SK-N-SH treated with all-trans-retinoic acid at 6 μM for 48 hours (cell line): ENCODE measurements around the gene CACNB4.

Source experiments
- ATAC-seq: fragments of 200-7000 bp; cut with Tn5 transposase; 3 replicates; pipeline ENCODE4 v1.9.1; 2020; ENCODE audit warnings: mild to moderate bottlenecking, moderate library complexity
- ARNTL ChIP-seq: fragments of 450-650 bp; formaldehyde crosslinking; IDR thresholded peaks from 2 replicates; pipeline ENCODE4 v1.5.0; 2020; ENCODE audit warnings: low read depth, mild to moderate bottlenecking, moderate library complexity, borderline replicate concordance
- BACH2 ChIP-seq: fragments of 250-450 bp; sonication (Bioruptor Pico); IDR thresholded peaks from 2 replicates; pipeline ENCODE4 v1.9.0; 2021; ENCODE audit warnings: mild to moderate bottlenecking, borderline replicate concordance
- CSDC2 ChIP-seq: fragments of 250-450 bp; sonication (Bioruptor Pico); IDR thresholded peaks from 2 replicates; pipeline ENCODE4 v1.5.0; 2020; ENCODE audit warnings: mild to moderate bottlenecking, moderate library complexity
- ESRRG ChIP-seq: fragments of 250-450 bp; sonication (Bioruptor Pico); IDR thresholded peaks from 2 replicates; pipeline ENCODE4 v1.6.1; 2021; ENCODE audit warnings: mild to moderate bottlenecking
- GLIS3 ChIP-seq: fragments of 250-450 bp; sonication (Bioruptor Pico); IDR thresholded peaks from 2 replicates; pipeline ENCODE4 v1.5.0; 2020; ENCODE audit warnings: mild to moderate bottlenecking, moderate library complexity
- ISL1 ChIP-seq: fragments of 250-450 bp; sonication (Bioruptor Pico); IDR thresholded peaks from 2 replicates; pipeline ENCODE4 v2.1.2; 2022; ENCODE audit warnings: mild to moderate bottlenecking, moderate library complexity
- OSR1 ChIP-seq: fragments of 250-450 bp; sonication (Bioruptor Pico); IDR thresholded peaks from 2 replicates; pipeline ENCODE4 v1.8.0; 2022; ENCODE audit warnings: moderate library complexity, mild to moderate bottlenecking, inconsistent platforms
- PPARA ChIP-seq: fragments of 250-450 bp; sonication (Bioruptor Pico); IDR thresholded peaks from 2 replicates; pipeline ENCODE4 v1.5.0; 2020; ENCODE audit warnings: mild to moderate bottlenecking, borderline replicate concordance
- RARB ChIP-seq: fragments of 250-450 bp; sonication (Bioruptor Pico); IDR thresholded peaks from 2 replicates; pipeline ENCODE4 v1.8.0; 2021; ENCODE audit warnings: mild to moderate bottlenecking, moderate library complexity
- SNAI2 ChIP-seq: fragments of 250-450 bp; sonication (Bioruptor Pico); IDR thresholded peaks from 2 replicates; pipeline ENCODE4 v1.5.0; 2020; ENCODE audit warnings: mild to moderate bottlenecking, moderate library complexity
- TCF4 ChIP-seq: fragments of 250-450 bp; sonication (Bioruptor Pico); IDR thresholded peaks from 2 replicates; pipeline ENCODE4 v1.8.0; 2021; ENCODE audit warnings: mild to moderate bottlenecking, moderate library complexity, borderline replicate concordance
- TOX ChIP-seq: fragments of 250-450 bp; sonication (Bioruptor Pico); IDR thresholded peaks from 2 replicates; pipeline ENCODE4 v1.8.0; 2021; ENCODE audit warnings: mild to moderate bottlenecking, moderate library complexity, borderline replicate concordance
- ZC3H10 ChIP-seq: fragments of 250-450 bp; sonication (Bioruptor Pico); IDR thresholded peaks from 2 replicates; pipeline ENCODE4 v1.5.1; 2021; ENCODE audit warnings: mild to moderate bottlenecking, moderate library complexity
- ZFP3 ChIP-seq: fragments of 250-450 bp; sonication (Bioruptor Pico); IDR thresholded peaks from 2 replicates; pipeline ENCODE4 v1.5.0; 2020; ENCODE audit warnings: mild to moderate bottlenecking, moderate library complexity
- ZFP30 ChIP-seq: fragments of 450-650 bp; formaldehyde crosslinking; IDR thresholded peaks from 2 replicates; pipeline ENCODE4 v1.5.0; 2022; ENCODE audit warnings: mild to moderate bottlenecking, moderate library complexity
- ZNF565 ChIP-seq: fragments of 450-650 bp; formaldehyde crosslinking; conservative IDR thresholded peaks from 2 replicates; pipeline ENCODE4 v1.5.0; 2020; ENCODE audit warnings: low read depth, mild to moderate bottlenecking, moderate library complexity
- ZNF70 ChIP-seq: fragments of 450-650 bp; formaldehyde crosslinking; IDR thresholded peaks from 2 replicates; pipeline ENCODE4 v1.5.0; 2020; ENCODE audit warnings: mild to moderate bottlenecking, moderate library complexity
- ZNF8 ChIP-seq: fragments of 450-650 bp; formaldehyde crosslinking; IDR thresholded peaks from 2 replicates; pipeline ENCODE4 v1.5.0; 2020; ENCODE audit warnings: mild to moderate bottlenecking, moderate library complexity
- TF ChIP-seq, protein P1 (sequence below): fragments of 250-450 bp; sonication (Bioruptor Pico); IDR thresholded peaks from 2 replicates; pipeline ENCODE4 v1.5.1; 2021; ENCODE audit warnings: mild to moderate bottlenecking, moderate library complexity
- TF ChIP-seq, protein P2 (sequence below): fragments of 250-450 bp; sonication (Bioruptor Pico); IDR thresholded peaks from 2 replicates; pipeline ENCODE4 v1.5.1; 2020; ENCODE audit warnings: low read depth, mild to moderate bottlenecking, moderate library complexity
- TF ChIP-seq, protein P3 (sequence below): fragments of 250-450 bp; sonication (Bioruptor Pico); IDR thresholded peaks from 2 replicates; pipeline ENCODE4 v1.8.0; 2021; ENCODE audit warnings: low read depth, mild to moderate bottlenecking, moderate library complexity, borderline replicate concordance
- TF ChIP-seq, protein P4 (sequence below): fragments of 250-450 bp; sonication (Bioruptor Pico); IDR thresholded peaks from 2 replicates; pipeline ENCODE4 v1.8.0; 2020; ENCODE audit warnings: mild to moderate bottlenecking, moderate library complexity, borderline replicate concordance

CACNB4 gene

DNA sequence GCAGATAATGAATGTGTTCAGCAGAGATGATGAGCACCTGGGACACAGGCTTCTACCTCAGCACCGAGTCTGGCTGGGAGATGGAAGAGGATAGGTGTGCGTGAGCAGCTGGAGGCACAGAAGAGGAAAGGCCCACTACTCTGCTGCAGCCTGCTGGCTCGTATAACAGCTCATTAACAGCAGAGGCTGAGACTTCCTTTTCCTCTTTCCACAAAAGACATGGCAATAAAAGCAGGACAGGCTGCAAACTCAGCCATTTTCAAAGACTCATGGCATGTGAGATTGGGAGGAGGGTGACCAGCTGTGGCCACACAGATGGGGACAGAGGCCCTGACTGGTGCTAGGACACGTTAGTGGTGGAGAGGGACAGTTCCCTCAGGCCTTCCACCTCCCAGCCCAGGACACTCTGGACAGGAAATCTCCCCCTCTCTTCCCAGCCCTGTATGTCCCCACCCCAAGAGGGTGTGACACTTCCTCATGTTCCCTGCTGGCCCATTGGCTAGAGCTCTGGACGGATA is 60.3 kb downstream of the CACNB4 start:
- ATAC-seq = no peak
- TF ChIP-seq BACH2 (CRISPR knock-in tag) (no peak), ZC3H10 (CRISPR knock-in tag) (no peak), ESRRG (CRISPR knock-in tag) (no peak), ZFP3 (CRISPR knock-in tag) (no peak), SNAI2 (CRISPR knock-in tag) (no peak), GLIS3 (no peak), RARB (CRISPR knock-in tag) (no peak), TCF4 (no peak), ARNTL (CRISPR knock-in tag) (no peak), ISL1 (CRISPR knock-in tag) (no peak), PPARA (CRISPR knock-in tag) (no peak), TOX (CRISPR knock-in tag) (no peak), OSR1 (CRISPR knock-in tag) (no peak), ZFP30 (CRISPR knock-in tag) (no peak)
- TF ChIP-seq, protein P1, sequence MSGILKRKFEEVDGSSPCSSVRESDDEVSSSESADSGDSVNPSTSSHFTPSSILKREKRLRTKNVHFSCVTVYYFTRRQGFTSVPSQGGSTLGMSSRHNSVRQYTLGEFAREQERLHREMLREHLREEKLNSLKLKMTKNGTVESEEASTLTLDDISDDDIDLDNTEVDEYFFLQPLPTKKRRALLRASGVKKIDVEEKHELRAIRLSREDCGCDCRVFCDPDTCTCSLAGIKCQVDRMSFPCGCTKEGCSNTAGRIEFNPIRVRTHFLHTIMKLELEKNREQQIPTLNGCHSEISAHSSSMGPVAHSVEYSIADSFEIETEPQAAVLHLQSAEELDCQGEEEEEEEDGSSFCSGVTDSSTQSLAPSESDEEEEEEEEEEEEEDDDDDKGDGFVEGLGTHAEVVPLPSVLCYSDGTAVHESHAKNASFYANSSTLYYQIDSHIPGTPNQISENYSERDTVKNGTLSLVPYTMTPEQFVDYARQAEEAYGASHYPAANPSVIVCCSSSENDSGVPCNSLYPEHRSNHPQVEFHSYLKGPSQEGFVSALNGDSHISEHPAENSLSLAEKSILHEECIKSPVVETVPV = no peak
- TF ChIP-seq, protein P2, sequence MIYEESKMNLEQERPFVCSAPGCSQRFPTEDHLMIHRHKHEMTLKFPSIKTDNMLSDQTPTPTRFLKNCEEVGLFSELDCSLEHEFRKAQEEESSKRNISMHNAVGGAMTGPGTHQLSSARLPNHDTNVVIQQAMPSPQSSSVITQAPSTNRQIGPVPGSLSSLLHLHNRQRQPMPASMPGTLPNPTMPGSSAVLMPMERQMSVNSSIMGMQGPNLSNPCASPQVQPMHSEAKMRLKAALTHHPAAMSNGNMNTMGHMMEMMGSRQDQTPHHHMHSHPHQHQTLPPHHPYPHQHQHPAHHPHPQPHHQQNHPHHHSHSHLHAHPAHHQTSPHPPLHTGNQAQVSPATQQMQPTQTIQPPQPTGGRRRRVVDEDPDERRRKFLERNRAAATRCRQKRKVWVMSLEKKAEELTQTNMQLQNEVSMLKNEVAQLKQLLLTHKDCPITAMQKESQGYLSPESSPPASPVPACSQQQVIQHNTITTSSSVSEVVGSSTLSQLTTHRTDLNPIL (CRISPR knock-in tag) = no peak
- TF ChIP-seq, protein P3, sequence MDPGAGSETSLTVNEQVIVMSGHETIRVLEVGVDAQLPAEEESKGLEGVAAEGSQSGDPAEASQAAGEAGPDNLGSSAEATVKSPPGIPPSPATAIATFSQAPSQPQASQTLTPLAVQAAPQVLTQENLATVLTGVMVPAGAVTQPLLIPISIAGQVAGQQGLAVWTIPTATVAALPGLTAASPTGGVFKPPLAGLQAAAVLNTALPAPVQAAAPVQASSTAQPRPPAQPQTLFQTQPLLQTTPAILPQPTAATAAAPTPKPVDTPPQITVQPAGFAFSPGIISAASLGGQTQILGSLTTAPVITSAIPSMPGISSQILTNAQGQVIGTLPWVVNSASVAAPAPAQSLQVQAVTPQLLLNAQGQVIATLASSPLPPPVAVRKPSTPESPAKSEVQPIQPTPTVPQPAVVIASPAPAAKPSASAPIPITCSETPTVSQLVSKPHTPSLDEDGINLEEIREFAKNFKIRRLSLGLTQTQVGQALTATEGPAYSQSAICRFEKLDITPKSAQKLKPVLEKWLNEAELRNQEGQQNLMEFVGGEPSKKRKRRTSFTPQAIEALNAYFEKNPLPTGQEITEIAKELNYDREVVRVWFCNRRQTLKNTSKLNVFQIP (CRISPR knock-in tag) = no peak

DNA sequence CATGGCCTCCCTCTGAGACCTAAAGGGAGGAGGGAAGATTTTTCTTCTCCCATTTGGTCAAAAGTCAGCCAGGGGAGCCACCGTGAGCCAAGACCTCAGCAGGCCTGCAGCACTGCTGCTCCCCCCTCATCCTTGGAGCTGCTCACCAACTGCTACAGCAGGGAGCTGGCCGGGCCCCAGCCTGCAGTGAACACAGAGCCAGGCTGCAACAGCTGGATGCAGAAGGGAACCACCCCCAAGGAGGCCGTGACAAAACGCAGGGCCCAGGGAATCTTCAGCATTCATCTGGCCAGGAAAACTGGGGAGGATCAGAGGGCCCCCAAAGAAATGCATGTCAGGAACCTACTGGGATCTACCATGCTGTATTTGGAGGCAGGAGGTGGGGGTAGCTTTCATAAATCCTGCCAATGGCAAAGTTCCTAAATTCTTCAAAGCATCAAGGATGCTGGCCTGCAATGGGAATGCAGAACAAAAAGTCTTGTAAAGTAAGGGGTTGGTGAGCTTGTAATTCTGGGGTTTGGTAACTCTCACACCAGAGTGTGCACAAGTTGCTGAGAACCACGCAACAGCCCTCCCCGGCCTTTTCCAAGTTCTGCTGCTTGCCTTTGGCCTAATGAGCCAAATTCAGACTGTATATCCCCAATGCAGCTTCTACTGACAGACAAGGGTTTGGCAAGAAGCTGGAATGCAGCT is 61.0 kb downstream of the CACNB4 start:
- ATAC-seq = no peak
- no peak for TF ChIP-seq TCF4
- no peak for TF ChIP-seq TOX (CRISPR knock-in tag)
- no peak for TF ChIP-seq BACH2 (CRISPR knock-in tag)
- no peak for TF ChIP-seq ESRRG (CRISPR knock-in tag)
- TF ChIP-seq RARB (CRISPR knock-in tag) = no peak
- TF ChIP-seq, protein P4, sequence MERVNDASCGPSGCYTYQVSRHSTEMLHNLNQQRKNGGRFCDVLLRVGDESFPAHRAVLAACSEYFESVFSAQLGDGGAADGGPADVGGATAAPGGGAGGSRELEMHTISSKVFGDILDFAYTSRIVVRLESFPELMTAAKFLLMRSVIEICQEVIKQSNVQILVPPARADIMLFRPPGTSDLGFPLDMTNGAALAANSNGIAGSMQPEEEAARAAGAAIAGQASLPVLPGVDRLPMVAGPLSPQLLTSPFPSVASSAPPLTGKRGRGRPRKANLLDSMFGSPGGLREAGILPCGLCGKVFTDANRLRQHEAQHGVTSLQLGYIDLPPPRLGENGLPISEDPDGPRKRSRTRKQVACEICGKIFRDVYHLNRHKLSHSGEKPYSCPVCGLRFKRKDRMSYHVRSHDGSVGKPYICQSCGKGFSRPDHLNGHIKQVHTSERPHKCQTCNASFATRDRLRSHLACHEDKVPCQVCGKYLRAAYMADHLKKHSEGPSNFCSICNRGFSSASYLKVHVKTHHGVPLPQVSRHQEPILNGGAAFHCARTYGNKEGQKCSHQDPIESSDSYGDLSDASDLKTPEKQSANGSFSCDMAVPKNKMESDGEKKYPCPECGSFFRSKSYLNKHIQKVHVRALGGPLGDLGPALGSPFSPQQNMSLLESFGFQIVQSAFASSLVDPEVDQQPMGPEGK (CRISPR knock-in tag) = no peak
- no peak for TF ChIP-seq CSDC2 (CRISPR knock-in tag)
- TF ChIP-seq SNAI2 (CRISPR knock-in tag) = no peak
- TF ChIP-seq ARNTL (CRISPR knock-in tag) = no peak
- TF ChIP-seq, protein P2 (CRISPR knock-in tag) = no peak
- TF ChIP-seq GLIS3 = no peak
- no peak for TF ChIP-seq ZFP30 (CRISPR knock-in tag)
- no peak for TF ChIP-seq ZNF70
- TF ChIP-seq OSR1 (CRISPR knock-in tag) = no peak

DNA sequence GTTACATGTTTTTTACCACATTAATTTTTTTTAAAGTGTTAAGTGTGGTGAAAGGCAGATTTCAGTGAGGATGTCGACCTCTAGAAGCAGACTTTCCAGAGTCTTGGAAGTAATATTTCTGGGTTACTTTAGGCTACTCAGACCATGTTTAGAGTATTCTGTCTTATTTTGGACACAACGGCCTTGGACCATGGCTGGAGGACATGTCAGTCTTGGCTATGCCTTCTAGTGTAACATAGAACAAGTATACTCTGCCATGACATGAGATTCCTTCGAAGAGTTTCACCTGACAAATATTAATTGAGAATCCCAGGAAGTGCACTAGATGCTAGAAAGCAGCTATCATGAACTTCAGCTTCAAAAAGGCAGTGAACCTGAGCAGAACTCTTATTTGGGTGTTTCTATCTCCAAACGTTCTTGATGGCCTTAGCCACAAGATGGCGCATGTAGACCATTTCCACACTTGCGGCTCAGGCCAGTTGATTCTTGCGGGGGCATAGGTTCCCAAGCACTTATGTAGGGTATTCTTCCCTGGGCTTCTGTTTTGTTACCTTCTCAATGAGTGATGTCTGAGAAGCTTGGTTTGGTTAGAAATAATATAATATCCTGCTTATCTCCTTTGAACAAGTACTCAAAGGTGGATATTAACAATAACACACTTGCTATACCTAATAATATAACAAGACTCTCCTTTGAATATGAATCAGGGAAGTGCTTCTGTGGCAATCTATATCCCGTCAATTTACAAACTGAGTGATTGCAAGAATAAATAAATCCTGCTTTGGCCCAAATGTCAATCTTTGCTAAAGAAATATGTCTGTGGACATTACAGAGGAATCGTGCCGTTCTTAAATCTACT is 62.0 kb downstream of the CACNB4 start:
- peak; percentile 96 for ATAC-seq
- TF ChIP-seq ZC3H10 (CRISPR knock-in tag) = no peak
- TF ChIP-seq ARNTL (CRISPR knock-in tag) = no peak
- no peak for TF ChIP-seq ZFP30 (CRISPR knock-in tag)
- no peak for TF ChIP-seq TCF4
- no peak for TF ChIP-seq ZNF565
- TF ChIP-seq BACH2 (CRISPR knock-in tag) = no peak
- no peak for TF ChIP-seq ZNF8
- no peak for TF ChIP-seq CSDC2 (CRISPR knock-in tag)
- TF ChIP-seq RARB (CRISPR knock-in tag) = no peak
- TF ChIP-seq ISL1 (CRISPR knock-in tag) = no peak
- TF ChIP-seq PPARA (CRISPR knock-in tag) = no peak
- TF ChIP-seq ZNF70 = no peak
- TF ChIP-seq, protein P2 (CRISPR knock-in tag) = no peak
- TF ChIP-seq SNAI2 (CRISPR knock-in tag) = no peak
- no peak for TF ChIP-seq TOX (CRISPR knock-in tag)
- TF ChIP-seq, protein P4 (CRISPR knock-in tag) = no peak
